ENCODE results near the gene ST6GALNAC3.

Gene ST6GALNAC3

DNA sequence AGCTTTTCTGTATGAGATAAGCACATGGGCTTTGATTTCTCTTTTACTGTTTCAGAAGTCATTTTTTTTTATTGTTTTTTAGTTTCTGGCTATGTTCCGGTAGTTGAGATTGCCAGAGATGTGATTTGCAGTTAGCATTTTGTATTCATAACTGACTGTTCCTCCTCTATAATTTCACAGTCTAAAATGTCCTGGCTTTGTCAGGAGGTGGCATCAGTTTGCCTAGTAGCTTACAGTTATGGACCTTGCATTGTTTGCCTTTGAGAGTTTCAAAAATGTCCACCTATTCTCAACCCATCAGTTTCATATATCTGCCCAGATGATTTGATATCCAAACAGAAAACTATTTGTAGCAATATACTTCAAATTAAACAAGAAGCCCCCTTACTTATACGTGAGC is 39.5 kb upstream of the ST6GALNAC3 start:
- Histone ChIP-seq H3K4me1 (ENCODE audit: control insufficient read depth in 1 of 2, insufficient read depth in 1 of 2, low read depth in 1 of 2, low read length in 1 of 2) (no peaks in the 10 kb centered on the region), H3K4me3 (ENCODE audit: low read depth in 1 of 2, low read length in 1 of 2) (no peak overlapping the region), H3K9me3 (no peaks in the 10 kb centered on the region), H3K36me3 (no peaks in the 10 kb centered on the region), H3K27ac (no peak overlapping the region), H3K27me3 (no peaks in the 10 kb centered on the region)
- TF ChIP-seq, protein P1, sequence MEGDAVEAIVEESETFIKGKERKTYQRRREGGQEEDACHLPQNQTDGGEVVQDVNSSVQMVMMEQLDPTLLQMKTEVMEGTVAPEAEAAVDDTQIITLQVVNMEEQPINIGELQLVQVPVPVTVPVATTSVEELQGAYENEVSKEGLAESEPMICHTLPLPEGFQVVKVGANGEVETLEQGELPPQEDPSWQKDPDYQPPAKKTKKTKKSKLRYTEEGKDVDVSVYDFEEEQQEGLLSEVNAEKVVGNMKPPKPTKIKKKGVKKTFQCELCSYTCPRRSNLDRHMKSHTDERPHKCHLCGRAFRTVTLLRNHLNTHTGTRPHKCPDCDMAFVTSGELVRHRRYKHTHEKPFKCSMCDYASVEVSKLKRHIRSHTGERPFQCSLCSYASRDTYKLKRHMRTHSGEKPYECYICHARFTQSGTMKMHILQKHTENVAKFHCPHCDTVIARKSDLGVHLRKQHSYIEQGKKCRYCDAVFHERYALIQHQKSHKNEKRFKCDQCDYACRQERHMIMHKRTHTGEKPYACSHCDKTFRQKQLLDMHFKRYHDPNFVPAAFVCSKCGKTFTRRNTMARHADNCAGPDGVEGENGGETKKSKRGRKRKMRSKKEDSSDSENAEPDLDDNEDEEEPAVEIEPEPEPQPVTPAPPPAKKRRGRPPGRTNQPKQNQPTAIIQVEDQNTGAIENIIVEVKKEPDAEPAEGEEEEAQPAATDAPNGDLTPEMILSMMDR (IDR thresholded peaks at IDR 0.05) = no peak

DNA sequence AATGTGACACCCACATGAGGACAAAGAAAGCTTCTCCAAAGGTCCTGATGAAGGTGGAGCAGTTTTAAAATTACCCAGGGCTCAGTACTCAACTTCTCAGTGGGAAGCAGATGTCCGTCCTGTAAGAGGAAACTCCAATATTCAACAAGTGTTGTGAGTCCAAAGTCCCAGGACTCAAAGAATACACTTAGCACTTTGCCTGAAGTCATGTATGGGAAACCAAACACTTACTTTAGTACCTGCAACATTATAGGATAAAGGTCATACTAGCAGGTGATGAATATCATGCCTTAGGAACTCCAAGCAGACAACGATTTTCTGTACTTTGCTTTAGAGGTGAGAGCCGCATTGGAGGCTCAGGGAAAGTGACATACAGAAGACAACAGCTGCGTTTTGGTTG is 37.2 kb upstream of the ST6GALNAC3 start:
- Histone ChIP-seq H3K9me3 (no peaks in the 10 kb centered on the region), H3K36me3 (no peaks in the 10 kb centered on the region), H3K4me3 (ENCODE audit: low read depth in 1 of 2, low read length in 1 of 2) (no peak overlapping the region), H3K27ac (no peak overlapping the region), H3K27me3 (no peaks in the 10 kb centered on the region), H3K4me1 (ENCODE audit: control insufficient read depth in 1 of 2, insufficient read depth in 1 of 2, low read depth in 1 of 2, low read length in 1 of 2) (no peaks in the 10 kb centered on the region)
- TF ChIP-seq, protein P1 (IDR thresholded peaks at IDR 0.05) = no peak

DNA sequence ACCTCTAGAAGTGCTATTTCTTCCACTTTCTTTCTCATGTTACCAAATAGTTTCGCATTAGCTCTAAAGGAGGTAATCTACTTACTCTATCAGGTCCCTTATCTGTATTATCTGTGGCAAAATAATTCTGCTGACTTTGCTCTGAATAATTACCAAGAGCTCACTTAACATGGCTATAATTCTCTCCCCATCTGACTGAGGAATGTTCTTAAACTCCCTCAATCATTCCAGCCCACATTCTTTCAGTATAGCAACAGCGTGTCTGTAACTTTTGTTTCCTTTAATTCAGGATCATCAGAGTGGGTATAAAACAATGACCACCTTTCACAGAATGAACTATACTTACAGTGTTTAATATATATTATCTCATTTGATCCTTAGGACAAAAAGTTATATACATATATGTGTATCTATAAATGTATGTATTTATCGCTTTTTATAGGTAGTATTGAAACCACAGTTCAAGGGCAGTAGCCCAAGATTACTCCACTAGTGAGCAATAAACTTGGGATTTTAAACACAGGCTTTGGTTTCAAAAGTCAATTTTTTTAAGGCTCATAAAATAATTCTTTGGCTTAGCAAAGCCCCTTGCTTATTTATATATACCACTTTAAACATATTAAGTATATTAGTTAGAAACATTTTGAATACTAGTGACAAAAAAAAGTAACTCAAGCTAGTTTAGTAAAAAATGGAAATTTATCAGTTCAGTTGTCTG is 36.1 kb upstream of the ST6GALNAC3 start:
- Histone ChIP-seq H3K36me3 (no peaks in the 10 kb centered on the region), H3K4me1 (ENCODE audit: control insufficient read depth in 1 of 2, insufficient read depth in 1 of 2, low read depth in 1 of 2, low read length in 1 of 2) (no peaks in the 10 kb centered on the region), H3K27me3 (no peaks in the 10 kb centered on the region), H3K27ac (no peak overlapping the region), H3K4me3 (ENCODE audit: low read depth in 1 of 2, low read length in 1 of 2) (no peak overlapping the region), H3K9me3 (no peaks in the 10 kb centered on the region)
- TF ChIP-seq, protein P1 (IDR thresholded peaks at IDR 0.05) = no peak

DNA sequence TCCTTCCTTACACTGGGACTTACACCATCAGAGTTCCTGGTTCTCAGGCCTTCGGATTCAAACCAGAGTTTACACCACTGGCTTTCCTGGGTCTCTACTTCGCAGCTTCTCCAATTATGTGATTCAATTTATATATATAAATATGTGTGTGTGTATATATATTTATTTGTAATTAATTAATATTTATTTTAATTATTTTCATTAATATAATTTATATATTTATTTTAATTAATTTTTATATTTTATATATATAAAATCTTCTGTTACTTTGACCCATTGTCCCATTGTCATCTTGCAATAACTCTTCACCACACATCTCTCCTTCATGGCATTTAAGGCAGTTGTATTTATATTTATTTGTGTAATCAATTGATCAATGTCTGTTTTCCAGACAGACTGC is 28.4 kb upstream of the ST6GALNAC3 start:
- Histone ChIP-seq H3K36me3 (no peaks in the 10 kb centered on the region), H3K4me1 (ENCODE audit: control insufficient read depth in 1 of 2, insufficient read depth in 1 of 2, low read depth in 1 of 2, low read length in 1 of 2) (no peaks in the 10 kb centered on the region), H3K4me3 (ENCODE audit: low read depth in 1 of 2, low read length in 1 of 2) (no peak overlapping the region), H3K27ac (no peak overlapping the region), H3K9me3 (no peaks in the 10 kb centered on the region), H3K27me3 (no peaks in the 10 kb centered on the region)
- TF ChIP-seq, protein P1 (IDR thresholded peaks at IDR 0.05) = no peak

DNA sequence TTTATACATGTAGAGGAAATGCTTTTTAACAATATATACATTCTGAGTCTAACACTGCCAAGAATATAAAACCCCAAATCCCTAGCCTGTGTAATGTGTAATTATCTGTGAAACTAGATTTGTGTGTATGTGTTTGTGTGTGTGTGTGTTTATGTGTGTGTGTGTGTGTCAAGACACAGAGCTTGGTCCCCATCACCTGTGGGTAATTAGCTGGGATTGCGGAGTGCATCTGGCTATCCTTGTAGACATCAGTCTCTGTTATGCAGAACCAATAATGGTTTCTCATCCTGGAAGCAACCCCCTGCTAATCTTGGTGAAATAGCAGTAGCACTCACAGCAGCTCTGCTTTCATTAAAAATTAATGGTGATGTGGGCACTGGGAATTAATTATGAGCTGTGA is 26.3 kb upstream of the ST6GALNAC3 start:
- Histone ChIP-seq H3K27me3 (no peaks in the 10 kb centered on the region), H3K27ac (no peak overlapping the region), H3K36me3 (no peaks in the 10 kb centered on the region), H3K4me3 (ENCODE audit: low read depth in 1 of 2, low read length in 1 of 2) (no peak overlapping the region), H3K4me1 (ENCODE audit: control insufficient read depth in 1 of 2, insufficient read depth in 1 of 2, low read depth in 1 of 2, low read length in 1 of 2) (no peaks in the 10 kb centered on the region), H3K9me3 (no peaks in the 10 kb centered on the region)
- TF ChIP-seq, protein P1 (IDR thresholded peaks at IDR 0.05) = no peak
